Fibroblast of lung (primary cell): ENCODE data around the gene DNAH17.

Experiments used
- CTCF ChIP-seq, 2 donors: IDR thresholded peaks in 1 of 2; conservative IDR thresholded peaks in 1 of 2; 1 replicate in 1 of 2; 2 replicates in 1 of 2; pipeline ENCODE4 v1.5.1; 2011 to 2012; ENCODE audit warnings: low read length in 2 of 2, control low read depth in 1 of 2, inconsistent platforms in 1 of 2, low read depth in 1 of 2, mild to moderate bottlenecking in 1 of 2
- EZH2 ChIP-seq: IDR thresholded peaks from 2 replicates; pipeline ENCODE4 v1.5.1; 2012; ENCODE audit warnings: low read length, control low read depth, mild to moderate bottlenecking; ENCODE audit errors: missing control alignments

- TF ChIP-seq CTCF (conservative IDR thresholded peaks at IDR 0.05 in 1 of 2, IDR thresholded peaks at IDR 0.05 in 1 of 2; ENCODE audit: low read depth in 1 of 2, low read length in 2 of 2) (no peak), EZH2 (no peak)
Measured at GRCh38 chr17:78573955-78574354, 3.2 kb downstream of the DNAH17 start.
